H1 (cell line): ENCODE measurements around the gene EIF3J. TPM values are rescaled to one million over a fixed set of nuclear protein-coding genes. Genes with fewer than 3 reads are reported as not detected.

Source experiments
- ASH2L ChIP-seq: fragments of 200-600, 300-600 bp; sonication (generic); IDR thresholded peaks from one replicate; pipeline ENCODE4 v1.7.1; 2017; ENCODE audit warnings: low read length
- ATF2 ChIP-seq: IDR thresholded peaks from 2 replicates; pipeline ENCODE4 v1.6.1; 2012; ENCODE audit warnings: low read length, inconsistent platforms
- ATF3 ChIP-seq: IDR thresholded peaks from 2 replicates; pipeline ENCODE4 v1.6.1; 2011; ENCODE audit warnings: low read depth, mild to moderate bottlenecking, low read length; ENCODE audit not compliant: insufficient read depth
- BACH1 ChIP-seq: IDR thresholded peaks from 2 replicates; pipeline ENCODE4 v1.6.1; 2012; ENCODE audit warnings: low read length, improper control_type of control experiment
- BCL11A ChIP-seq, 2 experiments: IDR thresholded peaks; one replicate each; pipeline ENCODE4 v1.6.1; 2011; ENCODE audit warnings: low read depth in 2 of 2, low read length in 2 of 2, mild to moderate bottlenecking in 2 of 2
- CHD2 ChIP-seq: IDR thresholded peaks from 2 replicates; pipeline ENCODE4 v1.6.1; 2012; ENCODE audit warnings: low read length, improper control_type of control experiment
- CREB1 ChIP-seq: IDR thresholded peaks from 2 replicates; pipeline ENCODE4 v1.6.1; 2012; ENCODE audit warnings: inconsistent platforms
- CTBP2 ChIP-seq: IDR thresholded peaks from 2 replicates; pipeline ENCODE4 v1.7.0; 2011; ENCODE audit warnings: borderline replicate concordance, mild to moderate bottlenecking, moderate library complexity, mixed read lengths, low read length; ENCODE audit not compliant: insufficient read depth, insufficient read length
- JUND ChIP-seq: IDR thresholded peaks from 2 replicates; pipeline ENCODE4 v1.6.1; 2011; ENCODE audit warnings: mild to moderate bottlenecking, improper control_type of control experiment, low read length
- KDM5A ChIP-seq: fragments of 200-600 bp; IDR thresholded peaks from 2 replicates; pipeline ENCODE4 v1.7.1; 2012; ENCODE audit warnings: mild to moderate bottlenecking, low read length, inconsistent platforms, mixed read lengths
- MAX ChIP-seq: IDR thresholded peaks from 2 replicates; pipeline ENCODE4 v1.6.1; 2012; ENCODE audit warnings: inconsistent platforms
- PHF8 ChIP-seq: fragments of 200-600 bp; sonication (generic); conservative IDR thresholded peaks from 2 replicates; pipeline ENCODE4 v1.7.1; 2012; ENCODE audit warnings: low read depth, mild to moderate bottlenecking, inconsistent platforms, low read length, moderate library complexity
- POLR2A ChIP-seq, 2 experiments: IDR thresholded peaks; 1 replicate in 1 of 2; 2 replicates in 1 of 2; pipeline ENCODE4 v1.6.1; 2011; ENCODE audit warnings: low read depth in 2 of 2, low read length in 2 of 2, mild to moderate bottlenecking in 2 of 2; ENCODE audit errors: control extremely low read depth in 1 of 2
- RBBP5 ChIP-seq: IDR thresholded peaks from 2 replicates; pipeline ENCODE4 v1.7.1; 2012; ENCODE audit warnings: low read depth, mild to moderate bottlenecking, inconsistent platforms, low read length, moderate library complexity, borderline replicate concordance
- RXRA ChIP-seq: IDR thresholded peaks from 2 replicates; pipeline ENCODE4 v1.6.1; 2011; ENCODE audit warnings: low read depth, mild to moderate bottlenecking, low read length, moderate library complexity; ENCODE audit not compliant: insufficient read depth
- SAP30 ChIP-seq: fragments of 300-600 bp; sonication (generic); IDR thresholded peaks from 2 replicates; pipeline ENCODE4 v1.7.1; 2012; ENCODE audit warnings: low read length, moderate library complexity, mild to moderate bottlenecking, inconsistent platforms; ENCODE audit not compliant: insufficient read depth, insufficient replicate concordance
- SP2 ChIP-seq: IDR thresholded peaks from 2 replicates; pipeline ENCODE4 v1.6.1; 2012; ENCODE audit warnings: mild to moderate bottlenecking, low read length, inconsistent platforms
- SP4 ChIP-seq: IDR thresholded peaks from 2 replicates; pipeline ENCODE4 v1.6.1; 2012; ENCODE audit warnings: low read length, inconsistent platforms
- SUZ12 ChIP-seq: fragments of 200-600 bp; sonication (generic); IDR thresholded peaks from 2 replicates; pipeline ENCODE4 v1.6.1; 2012; ENCODE audit warnings: mild to moderate bottlenecking, inconsistent platforms, low read length, moderate library complexity, mixed read lengths
- TAF1 ChIP-seq: IDR thresholded peaks from 2 replicates; pipeline ENCODE4 v1.6.1; 2011; ENCODE audit warnings: mild to moderate bottlenecking, low read depth, low read length
- TBP ChIP-seq: IDR thresholded peaks from 2 replicates; pipeline ENCODE4 v1.6.1; 2011; ENCODE audit warnings: low read depth, low read length, improper control_type of control experiment
- USF2 ChIP-seq: IDR thresholded peaks from 2 replicates; pipeline ENCODE4 v1.6.1; 2011; ENCODE audit warnings: low read length, improper control_type of control experiment
- polyA plus RNA-seq, 7 experiments: library from polyadenylated mRNA; depleted of rRNA in 3 of 7; stranded (reverse) in 5 of 7; unstranded in 2 of 7; fragments of >200 nt in 5 of 7; fragments of 200-250 nt in 2 of 7; gene quantifications; 1 replicate in 5 of 7; 2 replicates in 1 of 7; 4 replicates in 1 of 7; pipeline versions ENCODE4 v1.2.1 to v1.2.3, GENCODE V29; 2011 to 2013; ENCODE audit warnings: missing spikeins in 2 of 7, mixed read lengths in 2 of 7
- total RNA-seq: library from RNA; stranded (reverse); fragmentation: NEBNext Ultra II Directional; extraction: Animal tissue kit (Norgen Biotek cat#: 25700); gene quantifications from 2 replicates; pipeline ENCODE4 v1.2.1, GENCODE V29; 2021

The EIF3J gene
- total and polyA plus RNA-seq, 2 of the 8 experiments (the other 6 are each of a cell fraction or from before 2014, with no cell fraction given) = 26.8 to 119 TPM

GRCh38 chr15:44536962-44537734 is at the start of gene EIF3J (continued):
- TF ChIP-seq RXRA (no peak), ATF2 (no peak), KDM5A (no peak), BCL11A (IDR thresholded peaks at IDR 0.05; ENCODE audit: low read depth in 2 of 2, low read length in 2 of 2) (no peak), USF2 (no peak), CHD2 (peak; percentile 75), TAF1 (peak; percentile 84), BACH1 (no peak; the same call in 1 of the 2 replicates), MAX (peak; percentile 90), SUZ12 (no peak), SAP30 (no peak), CREB1 (peak; percentile 73; the same call in 1 of the 2 replicates), ASH2L (peak; percentile 82), JUND (peak; percentile 79), PHF8 (peak; percentile 78; the same call in 1 of the 2 replicates), TBP (peak; percentile 84), ATF3 (no peak), CTBP2 (no peak), RBBP5 (no peak), SP2 (no peak), POLR2A (IDR thresholded peaks at IDR 0.05; ENCODE audit: control extremely low read depth in 1 of 2, low read depth in 2 of 2, low read length in 2 of 2) (peak; percentile 74 to 81; a peak in 2 of 3 replicates), SP4 (no peak)
